Neural cell (in vitro differentiated cells): ENCODE data around the gene NYAP1. TPM values are rescaled to one million over a fixed set of nuclear protein-coding genes. Genes with fewer than 3 reads are reported as not detected.

ENCODE experiments used
- H2AFZ ChIP-seq: fragments of 200-600, 300-800 bp; sonication (generic), shearing (Covaris generic); 2 replicates; pipeline ENCODE4 v1.6.0; 2014; ENCODE audit warnings: low read depth, mild to moderate bottlenecking, antibody characterized with exemption, low read length, moderate library complexity
- H3F3A ChIP-seq: fragments of 200-600 bp; shearing (Covaris generic); 2 replicates; pipeline ENCODE4 v1.6.1; 2016; ENCODE audit warnings: mild to moderate bottlenecking, moderate library complexity, mixed read lengths, antibody characterized with exemption, low read length; ENCODE audit not compliant: insufficient read depth, poor library complexity, severe bottlenecking
- H3K27ac ChIP-seq: fragments of 200-600, 300-800 bp; sonication (generic), shearing (Covaris generic); 2 replicates; pipeline ENCODE4 v1.5.1; 2014; ENCODE audit warnings: mild to moderate bottlenecking, low read length, moderate library complexity
- H3K27me3 ChIP-seq: fragments of 300-800, 200-600 bp; sonication (generic), shearing (Covaris generic); 2 replicates; pipeline ENCODE4 v1.6.0; 2014; ENCODE audit warnings: mild to moderate bottlenecking, low read depth, low read length, moderate library complexity; ENCODE audit not compliant: insufficient read depth
- H3K36me3 ChIP-seq: fragments of 300-800, 200-600 bp; sonication (generic), shearing (Covaris generic); 2 replicates; pipeline ENCODE4 v1.5.1; 2014; ENCODE audit warnings: mild to moderate bottlenecking, antibody characterized with exemption, low read length, moderate library complexity; ENCODE audit not compliant: insufficient read depth
- H3K4me2 ChIP-seq: fragments of 300-800, 200-600 bp; sonication (generic), shearing (Covaris generic); 2 replicates; pipeline ENCODE4 v1.6.0; 2014; ENCODE audit warnings: mild to moderate bottlenecking, low read length
- H3K4me3 ChIP-seq: fragments of 300-800, 200-600 bp; sonication (generic), shearing (Covaris generic); 2 replicates; pipeline ENCODE4 v1.5.1; 2014; ENCODE audit warnings: mild to moderate bottlenecking, low read length, moderate library complexity
- H3K79me2 ChIP-seq: fragments of 200-600 bp; shearing (Covaris generic); replicated peaks from 2 replicates; pipeline ENCODE4 v1.6.0; 2014; ENCODE audit warnings: mild to moderate bottlenecking, low read length, moderate library complexity; ENCODE audit not compliant: insufficient read depth
- H3K9ac ChIP-seq: fragments of 300-800, 200-600 bp; sonication (generic), shearing (Covaris generic); 2 replicates; pipeline ENCODE4 v1.6.1; 2016; ENCODE audit warnings: mild to moderate bottlenecking, low read length, mixed read lengths
- H3K9me2 ChIP-seq: fragments of 200-600 bp; shearing (Covaris generic); 2 replicates; pipeline ENCODE4 v1.6.1; 2016; ENCODE audit warnings: mild to moderate bottlenecking, low read length, mixed read lengths; ENCODE audit not compliant: insufficient read depth
- H3K9me3 ChIP-seq: fragments of 200-600, 300-800 bp; sonication (generic), shearing (Covaris generic); 2 replicates; pipeline ENCODE4 v1.6.1; 2016; ENCODE audit warnings: mild to moderate bottlenecking, mixed run types, low read length, moderate library complexity, mixed read lengths
- H4K20me1 ChIP-seq: fragments of 200-600 bp; shearing (Covaris generic); 2 replicates; pipeline ENCODE4 v1.6.1; 2016; ENCODE audit warnings: mild to moderate bottlenecking, mixed run types; ENCODE audit not compliant: insufficient read depth
- CTCF ChIP-seq: fragments of 450-650 bp; IDR thresholded peaks from 2 replicates; pipeline ENCODE4 v1.5.1; 2014; ENCODE audit warnings: antibody characterized with exemption, mild to moderate bottlenecking, moderate library complexity; ENCODE audit not compliant: poor library complexity, severe bottlenecking
- EP300 ChIP-seq: fragments of 450-650 bp; conservative IDR thresholded peaks from 2 replicates; pipeline ENCODE4 v1.6.1; 2014; ENCODE audit warnings: antibody characterized with exemption, mild to moderate bottlenecking, moderate library complexity; ENCODE audit not compliant: poor library complexity, severe bottlenecking
- EZH2 ChIP-seq: fragments of 200-600, 300-800 bp; shearing (Covaris generic), sonication (generic); IDR thresholded peaks from 2 replicates; pipeline ENCODE4 v1.6.1; 2014; ENCODE audit warnings: antibody characterized with exemption, low read length, borderline replicate concordance, mild to moderate bottlenecking; ENCODE audit not compliant: insufficient read depth, poor library complexity, severe bottlenecking
- MXI1 ChIP-seq: fragments of 450-650 bp; conservative IDR thresholded peaks from 2 replicates; pipeline ENCODE4 v1.6.1; 2014; ENCODE audit warnings: antibody characterized with exemption, mild to moderate bottlenecking; ENCODE audit not compliant: poor library complexity, severe bottlenecking
- POLR2AphosphoS5 ChIP-seq: IDR thresholded peaks from 2 replicates; pipeline ENCODE4 v1.6.1; 2012
- RAD21 ChIP-seq: fragments of 450-650 bp; conservative IDR thresholded peaks from 2 replicates; pipeline ENCODE4 v1.6.1; 2014; ENCODE audit warnings: antibody characterized with exemption, mild to moderate bottlenecking, moderate library complexity
- REST ChIP-seq: IDR thresholded peaks from 2 replicates; pipeline ENCODE4 v1.6.1; 2012; ENCODE audit warnings: borderline replicate concordance
- SMC3 ChIP-seq: fragments of 450-650 bp; conservative IDR thresholded peaks from 2 replicates; pipeline ENCODE4 v1.6.1; 2014; ENCODE audit warnings: antibody characterized with exemption, mild to moderate bottlenecking, moderate library complexity; ENCODE audit not compliant: poor library complexity
- TAF1 ChIP-seq: IDR thresholded peaks from 2 replicates; pipeline ENCODE4 v1.6.1; 2012; ENCODE audit warnings: low read depth
- polyA plus RNA-seq: library from polyadenylated mRNA; depleted of rRNA; stranded (reverse); fragments of >200 nt; gene quantifications from 2 replicates; pipeline ENCODE4 v1.2.3, GENCODE V29; 2014

NYAP1 gene
- polyA plus RNA-seq, 1 donor from 2014 or later = 70.1 TPM

GRCh38 chr7:100490483-100491191 lies 6.9 kb downstream of the NYAP1 start:
- Histone ChIP-seq H3K4me3 (peak overlapping the region; percentile 65), H2AFZ (no peak overlapping the region), H3K27me3 (no peaks in the 10 kb centered on the region), H4K20me1 (no peaks in the 10 kb centered on the region), H3K9me2 (no peaks in the 10 kb centered on the region), H3K27ac (peak overlapping the region; percentile 97), H3K4me2 (peak overlapping the region; percentile 99), H3K36me3 (no peaks in the 10 kb centered on the region), H3K9me3 (no peaks in the 10 kb centered on the region), H3K79me2 (peaks cover 33% of the 10 kb centered on the region), H3K9ac (peak overlapping the region; percentile 77), H3F3A (no peaks in the 10 kb centered on the region)
- TF ChIP-seq CTCF (no peak), EP300 (no peak), RAD21 (no peak), TAF1 (no peak), REST (no peak), MXI1 (no peak), POLR2AphosphoS5 (no peak), EZH2 (no peak)

GRCh38 chr7:100491192-100491578 lies 7.5 kb downstream of the NYAP1 start:
- Histone ChIP-seq H3K4me3 (no peak overlapping the region), H3K27me3 (no peaks in the 10 kb centered on the region), H3K4me2 (no peak overlapping the region), H3K36me3 (no peaks in the 10 kb centered on the region), H3K27ac (no peak overlapping the region), H2AFZ (no peak overlapping the region), H3K9me3 (no peaks in the 10 kb centered on the region), H3K9me2 (no peaks in the 10 kb centered on the region), H3K79me2 (peaks cover 28% of the 10 kb centered on the region), H3F3A (no peaks in the 10 kb centered on the region), H3K9ac (no peak overlapping the region), H4K20me1 (no peaks in the 10 kb centered on the region)
- no peak for TF ChIP-seq SMC3
- no peak for TF ChIP-seq CTCF
- TF ChIP-seq EP300 = no peak
- TF ChIP-seq MXI1 = no peak
- no peak for TF ChIP-seq EZH2
- no peak for TF ChIP-seq RAD21
- no peak for TF ChIP-seq POLR2AphosphoS5
- no peak for TF ChIP-seq REST
- TF ChIP-seq TAF1 = no peak
